ENCODE data around the gene NANP.

DNA sequence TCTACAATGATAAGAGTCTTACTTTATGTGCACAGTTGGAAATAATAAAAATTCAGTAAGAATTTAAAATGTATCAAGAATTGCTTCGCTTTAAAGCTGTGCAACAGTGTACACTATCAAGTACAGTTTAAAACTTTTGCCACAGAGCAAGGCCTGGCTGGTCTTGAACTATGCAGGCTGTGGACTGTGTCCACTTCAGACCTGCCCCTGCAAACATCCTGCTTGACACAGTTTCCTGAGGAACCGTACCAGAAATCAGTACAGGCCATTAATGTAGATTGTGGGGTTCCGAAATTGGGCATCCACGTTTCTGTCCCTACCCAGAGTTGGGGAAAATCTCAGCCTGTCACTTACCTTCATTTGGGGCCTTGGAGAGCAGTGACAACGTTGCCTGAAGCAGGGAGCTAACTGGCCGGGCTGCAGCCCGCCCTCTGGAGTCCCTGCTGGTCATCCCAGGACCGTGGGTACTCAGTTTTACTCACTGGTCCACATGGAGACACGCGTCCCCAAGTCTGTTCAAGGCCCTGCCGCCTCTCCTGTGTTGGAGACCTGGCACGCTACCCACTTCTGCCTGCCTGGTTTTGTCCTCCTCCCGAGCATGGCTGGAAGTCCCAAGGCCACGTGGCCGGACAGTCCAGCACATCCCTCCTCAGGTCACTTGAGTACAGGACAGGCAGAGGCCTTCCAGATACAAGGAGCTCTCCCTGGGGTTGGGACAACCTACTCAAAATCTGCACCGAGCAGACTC lies 46.9 kb downstream of the NANP start:
- TF ChIP-seq, protein P1, sequence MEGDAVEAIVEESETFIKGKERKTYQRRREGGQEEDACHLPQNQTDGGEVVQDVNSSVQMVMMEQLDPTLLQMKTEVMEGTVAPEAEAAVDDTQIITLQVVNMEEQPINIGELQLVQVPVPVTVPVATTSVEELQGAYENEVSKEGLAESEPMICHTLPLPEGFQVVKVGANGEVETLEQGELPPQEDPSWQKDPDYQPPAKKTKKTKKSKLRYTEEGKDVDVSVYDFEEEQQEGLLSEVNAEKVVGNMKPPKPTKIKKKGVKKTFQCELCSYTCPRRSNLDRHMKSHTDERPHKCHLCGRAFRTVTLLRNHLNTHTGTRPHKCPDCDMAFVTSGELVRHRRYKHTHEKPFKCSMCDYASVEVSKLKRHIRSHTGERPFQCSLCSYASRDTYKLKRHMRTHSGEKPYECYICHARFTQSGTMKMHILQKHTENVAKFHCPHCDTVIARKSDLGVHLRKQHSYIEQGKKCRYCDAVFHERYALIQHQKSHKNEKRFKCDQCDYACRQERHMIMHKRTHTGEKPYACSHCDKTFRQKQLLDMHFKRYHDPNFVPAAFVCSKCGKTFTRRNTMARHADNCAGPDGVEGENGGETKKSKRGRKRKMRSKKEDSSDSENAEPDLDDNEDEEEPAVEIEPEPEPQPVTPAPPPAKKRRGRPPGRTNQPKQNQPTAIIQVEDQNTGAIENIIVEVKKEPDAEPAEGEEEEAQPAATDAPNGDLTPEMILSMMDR (IDR thresholded peaks at IDR 0.05; ENCODE audit: insufficient read depth, low read depth, low read length) = no peak
- no peak for TF ChIP-seq EZH2 (IDR thresholded peaks at IDR 0.05; ENCODE audit: insufficient read depth, low read length)
